HepG2 (cell line): ENCODE results near the gene LBX2. TPM values are rescaled to one million over a fixed set of nuclear protein-coding genes. Genes with fewer than 3 reads are reported as not detected.
A peak's percentile ranks its signal among the peaks of the same experiment; 100 is the strongest.

Source experiments
- ATF7-NPFF ChIP-seq: sonication (generic); formaldehyde crosslinking; IDR thresholded peaks from 2 replicates; pipeline ENCODE4 v1.8.1; 2023; ENCODE audit warnings: mild to moderate bottlenecking, low read depth, missing genetic modification reagents, moderate library complexity
- CTCF ChIP-seq: sonication (generic); formaldehyde crosslinking; IDR thresholded peaks from 2 replicates; pipeline ENCODE4 v1.5.0; 2020; ENCODE audit warnings: mild to moderate bottlenecking, missing genetic modification reagents, moderate library complexity
- EEA1 ChIP-seq: sonication (generic); formaldehyde crosslinking; IDR thresholded peaks from 2 replicates; pipeline ENCODE4 v1.5.1; 2020; ENCODE audit warnings: mild to moderate bottlenecking, missing genetic modification reagents, borderline replicate concordance
- ETV5 ChIP-seq: IDR thresholded peaks from 2 replicates; pipeline ENCODE4 v1.6.1; 2018; ENCODE audit warnings: missing biosample characterization, missing genetic modification reagents, inconsistent platforms, borderline replicate concordance
- FOXK2 ChIP-seq: fragments of 450-650 bp; IDR thresholded peaks from 2 replicates; pipeline ENCODE4 v1.6.1; 2016
- FOXO1 ChIP-seq: sonication (generic); formaldehyde crosslinking; IDR thresholded peaks from 2 replicates; pipeline ENCODE4 v1.4.0; 2020; ENCODE audit warnings: missing genetic modification reagents
- HIVEP1 ChIP-seq: sonication (generic); formaldehyde crosslinking; IDR thresholded peaks from 2 replicates; pipeline ENCODE4 v1.4.0; 2020; ENCODE audit warnings: mild to moderate bottlenecking, missing genetic modification reagents
- IKZF4 ChIP-seq: sonication (generic); formaldehyde crosslinking; IDR thresholded peaks from 2 replicates; pipeline ENCODE4 v1.5.1; 2020; ENCODE audit warnings: borderline replicate concordance, mild to moderate bottlenecking, low read depth, missing genetic modification reagents; ENCODE audit errors: not compliant biosample characterization
- IRF9 ChIP-seq: sonication (generic); formaldehyde crosslinking; IDR thresholded peaks from 2 replicates; pipeline ENCODE4 v1.8.0; 2022; ENCODE audit warnings: missing genetic modification reagents, mild to moderate bottlenecking, borderline replicate concordance
- KAT8 ChIP-seq: IDR thresholded peaks from 2 replicates; pipeline ENCODE4 v1.6.1; 2016; ENCODE audit warnings: missing genetic modification reagents, missing compliant biosample characterization
- KDM1A ChIP-seq: IDR thresholded peaks from 2 replicates; pipeline ENCODE4 v1.6.1; 2016; ENCODE audit warnings: missing compliant biosample characterization
- KLF13 ChIP-seq: sonication (generic); formaldehyde crosslinking; IDR thresholded peaks from 2 replicates; pipeline ENCODE4 v1.4.0; 2020; ENCODE audit warnings: mild to moderate bottlenecking, missing genetic modification reagents
- KLF9 ChIP-seq: IDR thresholded peaks from 2 replicates; pipeline ENCODE4 v1.6.1; 2016; ENCODE audit warnings: low read depth
- MBNL3 ChIP-seq: fragments of 250-450 bp; sonication (Bioruptor Pico); conservative IDR thresholded peaks from 2 replicates; pipeline ENCODE4 v1.8.0; 2022; ENCODE audit warnings: mild to moderate bottlenecking, inconsistent platforms
- PRPF4 ChIP-seq: fragments of 200-400 bp; formaldehyde crosslinking; IDR thresholded peaks from 2 replicates; pipeline ENCODE4 v1.6.1; 2016; ENCODE audit warnings: low read length, low read depth; ENCODE audit not compliant: poor library complexity, severe bottlenecking
- SP1 ChIP-seq, 2 experiments: fragments of 450-650 bp in 1 of 2; sonication (generic) in 1 of 2; formaldehyde crosslinking in 1 of 2; IDR thresholded peaks; 2 replicates each; pipeline versions ENCODE4 v1.4.0 to v1.6.1; 2016 to 2020; ENCODE audit warnings: missing genetic modification reagents in 1 of 2
- SP2 ChIP-seq: sonication (generic); formaldehyde crosslinking; IDR thresholded peaks from 2 replicates; pipeline ENCODE4 v1.5.1; 2020; ENCODE audit warnings: mild to moderate bottlenecking, missing genetic modification reagents
- TBP ChIP-seq: sonication (generic); formaldehyde crosslinking; IDR thresholded peaks from 2 replicates; pipeline ENCODE4 v1.5.0; 2020; ENCODE audit warnings: missing genetic modification reagents
- THYN1 ChIP-seq: sonication (generic); formaldehyde crosslinking; IDR thresholded peaks from 2 replicates; pipeline ENCODE4 v1.8.1; 2023; ENCODE audit warnings: low read depth, mild to moderate bottlenecking, moderate library complexity, missing genetic modification reagents, borderline replicate concordance
- ZKSCAN8 ChIP-seq: IDR thresholded peaks from 2 replicates; pipeline ENCODE4 v1.6.1; 2016; ENCODE audit warnings: borderline replicate concordance, missing genetic modification reagents, missing compliant biosample characterization
- ZNF543 ChIP-seq: sonication (generic); formaldehyde crosslinking; IDR thresholded peaks from 2 replicates; pipeline ENCODE4 v1.4.0; 2020; ENCODE audit warnings: mild to moderate bottlenecking, missing genetic modification reagents
- ZNF737 ChIP-seq: sonication (generic); formaldehyde crosslinking; IDR thresholded peaks from 2 replicates; pipeline ENCODE4 v1.5.0; 2020; ENCODE audit warnings: missing genetic modification reagents, mild to moderate bottlenecking, borderline replicate concordance
- ZNF770 ChIP-seq: sonication (generic); formaldehyde crosslinking; IDR thresholded peaks from 2 replicates; pipeline ENCODE4 v1.5.0; 2020; ENCODE audit warnings: mild to moderate bottlenecking, missing genetic modification reagents
- polyA plus RNA-seq, 8 experiments: library from polyadenylated mRNA; depleted of rRNA in 3 of 8; stranded (reverse) in 7 of 8; unstranded in 1 of 8; fragments of >200 nt; fragmentation: Illumina TruSeq in 4 of 8; extraction: Trizol in 4 of 8; gene quantifications; 2 replicates each; pipeline versions ENCODE4 v1.2.1 to v1.2.3, GENCODE V29; 2011 to 2016; ENCODE audit warnings: low read depth in 4 of 8, missing spikeins in 1 of 8, mixed read lengths in 1 of 8; ENCODE audit not compliant: insufficient read depth in 1 of 8
- total RNA-seq, 5 experiments: library from RNA; depleted of rRNA; stranded (reverse); fragments of >200 nt; fragmentation: Illumina TruSeq; extraction: Trizol; gene quantifications; 2 replicates each; pipeline ENCODE4 v1.2.3, GENCODE V29; 2016; ENCODE audit warnings: low read depth in 1 of 5

The LBX2 gene
- total and polyA plus RNA-seq, 2 of the 13 experiments (the other 11 are each of a cell fraction or from before 2014, with no cell fraction given), result 6.4 to 8.1 TPM

- TF ChIP-seq TBP, result 0 out of 2 replicates have a peak, but pooled peaks have one; percentile 22
- TF ChIP-seq FOXO1, result no peak
- TF ChIP-seq ZNF543, result peak; percentile 96; the same call in 1 of the 2 replicates
- no peak for TF ChIP-seq KLF13
- TF ChIP-seq HIVEP1 (CRISPR knock-in tag), result peak; percentile 82
- TF ChIP-seq ETV5 (CRISPR knock-in tag), result no peak
- 0 out of 2 replicates have a peak, but pooled peaks have one; percentile 26 for TF ChIP-seq KLF9 (CRISPR knock-in tag)
- TF ChIP-seq ATF7-NPFF (CRISPR knock-in tag), result peak; percentile 75; the same call in 1 of the 2 replicates
- peak; percentile 92 for TF ChIP-seq IKZF4 (CRISPR knock-in tag)
- TF ChIP-seq KDM1A (CRISPR knock-in tag), result no peak; the same call in 1 of the 2 replicates
- TF ChIP-seq ZKSCAN8 (CRISPR knock-in tag), result no peak
- no peak for TF ChIP-seq MBNL3 (CRISPR knock-in tag)
- TF ChIP-seq KAT8 (CRISPR knock-in tag), result no peak
- TF ChIP-seq ZNF770 (CRISPR knock-in tag), result peak; percentile 10; the same call in 1 of the 2 replicates
- TF ChIP-seq FOXK2, result no peak
- 0 out of 2 replicates have a peak, but pooled peaks have one; percentile 23 for TF ChIP-seq IRF9 (CRISPR knock-in tag)
- no peak for TF ChIP-seq SP1 (IDR thresholded peaks at IDR 0.05)
- no peak for TF ChIP-seq SP1 (CRISPR knock-in tag; IDR thresholded peaks at IDR 0.05)
- TF ChIP-seq PRPF4, result no peak
- peak; percentile 31; the same call in 1 of the 2 replicates for TF ChIP-seq CTCF (CRISPR knock-in tag)
- no peak; the same call in 1 of the 2 replicates for TF ChIP-seq SP2 (CRISPR knock-in tag)
- TF ChIP-seq ZNF737, result no peak
- TF ChIP-seq THYN1 (CRISPR knock-in tag), result no peak
- peak; percentile 73 for TF ChIP-seq EEA1 (CRISPR knock-in tag)
Observed at GRCh38 chr2:74481961-74482800, 17.2 kb downstream of the LBX2 start (continued).
